Tibial nerve (tissue), 4 donors: ENCODE results near the gene KLHL35. TPM values are rescaled to one million over a fixed set of nuclear protein-coding genes. Genes with fewer than 3 reads are reported as not detected.
A peak's percentile ranks its signal among the peaks of the same experiment; 100 is the strongest.

ENCODE experiments used
- DNase-seq, 2 donors: peaks; one replicate each; pipeline ENCODE4 v3.0.0-alpha.2; 2019; ENCODE audit warnings: low spot score in 2 of 2
- H3K27ac ChIP-seq, 4 donors: fragments of 200-600 bp; sonication (generic) in 3 of 4; one replicate each; pipeline ENCODE4 v1.5.1; 2017 to 2019; ENCODE audit warnings: mild to moderate bottlenecking in 1 of 4
- H3K27me3 ChIP-seq, 2 donors: fragments of 200-600 bp; sonication (generic) in 1 of 2; one replicate each; pipeline versions ENCODE4 v1.5.1 to v1.6.0; 2017 to 2019
- H3K36me3 ChIP-seq, 3 donors: fragments of 200-600 bp; sonication (generic); one replicate each; pipeline ENCODE4 v1.5.1; 2018 to 2019
- H3K4me1 ChIP-seq, 4 donors: fragments of 200-600 bp; sonication (generic) in 3 of 4; one replicate each; pipeline ENCODE4 v1.5.1; 2017 to 2019
- H3K4me3 ChIP-seq, 4 donors: fragments of 200-600 bp; sonication (generic) in 3 of 4; one replicate each; pipeline ENCODE4 v1.5.1; 2017 to 2019; ENCODE audit warnings: mild to moderate bottlenecking in 1 of 4, moderate library complexity in 1 of 4
- H3K9me3 ChIP-seq, 4 donors: fragments of 200-600 bp; sonication (generic) in 3 of 4; one replicate each; pipeline ENCODE4 v1.5.1; 2017 to 2019
- CTCF ChIP-seq, 5 experiments: fragments of 200-600 bp in 3 of 5; fragments of 450-650 bp in 2 of 5; sonication (generic) in 3 of 5; IDR thresholded peaks; one replicate each; pipeline ENCODE4 v1.5.1; 2016 to 2019; ENCODE audit warnings: antibody characterized with exemption in 5 of 5, mild to moderate bottlenecking in 3 of 5, moderate library complexity in 2 of 5
- EP300 ChIP-seq, 2 donors: sonication (generic); formaldehyde crosslinking; IDR thresholded peaks; one replicate each; pipeline ENCODE4 v1.6.1; 2017; ENCODE audit warnings: antibody characterized with exemption in 2 of 2, mild to moderate bottlenecking in 1 of 2
- POLR2A ChIP-seq, 2 donors: fragments of 450-650 bp; IDR thresholded peaks; one replicate each; pipeline ENCODE4 v1.6.1; 2017; ENCODE audit warnings: antibody characterized with exemption in 2 of 2, mild to moderate bottlenecking in 2 of 2, moderate library complexity in 2 of 2
- WGBS, 2 donors: methylation state at CpG; one replicate each; pipeline ENCODE4 v1.1.5; 2018; 5-methylcytosine and 5-hydroxymethylcytosine counted together
- total RNA-seq, 4 donors: library from RNA; depleted of rRNA; stranded (reverse); fragments of >200 nt; gene quantifications; one replicate each; pipeline ENCODE4 v1.1.0, GENCODE V29; 2016

The KLHL35 gene
- total RNA-seq, 4 donors from 2014 or later: 3.0 to 11.1 (median 6.6) TPM

GRCh38 chr11:75436806-75437205 lies 3.8 kb upstream of the KLHL35 start:
- H3K36me3 ChIP-seq: peaks cover 0 to 56% (median 0%) of the 10 kb centered on the region in 3 donors
- H3K27ac ChIP-seq: no peak overlapping the region
- no peaks in the 10 kb centered on the region for H3K9me3 ChIP-seq
- peaks cover 0 to 20% (median 2%) of the 10 kb centered on the region in 4 donors for H3K4me1 ChIP-seq
- TF ChIP-seq EP300 (IDR thresholded peaks at IDR 0.05) (no peak), CTCF (IDR thresholded peaks at IDR 0.05) (no peak), POLR2A (IDR thresholded peaks at IDR 0.05) (no peak)
- WGBS, 2 donors: 87 to 92% methylated on average over 8 to 9 of the region's 9 CpGs
- no peak for DNase-seq
- no peak overlapping the region for H3K4me3 ChIP-seq
- H3K27me3 ChIP-seq: peaks cover 0 to 3% of the 10 kb centered on the region in 2 donors

GRCh38 chr11:75435571-75435925 lies 2.5 kb upstream of the KLHL35 start:
- 85 to 88% methylated on average over 9 of the region's 9 CpGs for WGBS, 2 donors
- no peaks in the 10 kb centered on the region for H3K9me3 ChIP-seq
- H3K4me1 ChIP-seq: peaks cover 0 to 32% (median 4%) of the 10 kb centered on the region in 4 donors
- H3K36me3 ChIP-seq: peaks cover 0 to 45% (median 0%) of the 10 kb centered on the region in 3 donors
- DNase-seq: no peak
- peaks cover 0 to 16% of the 10 kb centered on the region in 2 donors for H3K27me3 ChIP-seq
- peak overlapping the region in 1 of 4 donors; percentile 35 for H3K27ac ChIP-seq
- no peak overlapping the region for H3K4me3 ChIP-seq
- TF ChIP-seq CTCF (IDR thresholded peaks at IDR 0.05): no peak

GRCh38 chr11:75434886-75435570 lies 2.0 kb upstream of the KLHL35 start:
- Histone ChIP-seq H3K4me3 (no peak overlapping the region), H3K36me3 (peaks cover 0 to 41% (median 0%) of the 10 kb centered on the region in 3 donors), H3K4me1 (peaks cover 0 to 35% (median 6%) of the 10 kb centered on the region in 4 donors), H3K27ac (no peak overlapping the region), H3K9me3 (no peaks in the 10 kb centered on the region), H3K27me3 (peaks cover 0 to 17% of the 10 kb centered on the region in 2 donors)
- 86 to 92% methylated on average over 7 to 11 of the region's 12 CpGs for WGBS, 2 donors
- TF ChIP-seq POLR2A (IDR thresholded peaks at IDR 0.05) (no peak), EP300 (IDR thresholded peaks at IDR 0.05) (no peak), CTCF (IDR thresholded peaks at IDR 0.05) (no peak)
- DNase-seq: no peak

- peaks cover 0 to 44% (median 12%) of the 10 kb centered on the region in 4 donors for H3K4me1 ChIP-seq
- peaks cover 0 to 24% of the 10 kb centered on the region in 2 donors for H3K27me3 ChIP-seq
- 93% methylated on average over 2 to 3 of the region's 4 CpGs for WGBS, 2 donors
- H3K36me3 ChIP-seq: peaks cover 0 to 33% (median 0%) of the 10 kb centered on the region in 3 donors
- H3K27ac ChIP-seq: no peak overlapping the region
- no peak overlapping the region for H3K4me3 ChIP-seq
- H3K9me3 ChIP-seq: peaks cover 0 to 5% (median 0%) of the 10 kb centered on the region in 4 donors
- no peak for DNase-seq
- TF ChIP-seq CTCF (IDR thresholded peaks at IDR 0.05): no peak
- no peak for TF ChIP-seq EP300 (IDR thresholded peaks at IDR 0.05)
- TF ChIP-seq POLR2A (IDR thresholded peaks at IDR 0.05): no peak
Observed at GRCh38 chr11:75434051-75434450, 1.0 kb upstream of the KLHL35 start.

- Histone ChIP-seq H3K27me3 (peaks cover 0 to 30% of the 10 kb centered on the region in 2 donors), H3K4me1 (peaks cover 0 to 50% (median 12%) of the 10 kb centered on the region in 4 donors), H3K27ac (no peak overlapping the region), H3K4me3 (no peak overlapping the region), H3K36me3 (peaks cover 0 to 28% (median 0%) of the 10 kb centered on the region in 3 donors), H3K9me3 (peaks cover 0 to 5% (median 0%) of the 10 kb centered on the region in 4 donors)
- TF ChIP-seq POLR2A (IDR thresholded peaks at IDR 0.05) (no peak), EP300 (IDR thresholded peaks at IDR 0.05) (no peak), CTCF (IDR thresholded peaks at IDR 0.05) (no peak)
- WGBS, 2 donors: 49 to 53% methylated on average over 6 of the region's 6 CpGs
- DNase-seq: no peak
Observed at GRCh38 chr11:75433443-75433842, 440 bp upstream of the KLHL35 start.
